ENCODE results near the gene NOTCH1.

The NOTCH1 gene

GRCh38 chr9:136541179-136541578 lies 4.7 kb downstream of the NOTCH1 start:
- no peak for TF ChIP-seq CTCF (IDR thresholded peaks at IDR 0.05; ENCODE audit: low read depth, low read length)
- DNase-seq (ENCODE audit: extremely low read depth, low read depth), result no peak

GRCh38 chr9:136539427-136540421 lies 6.1 kb downstream of the NOTCH1 start:
- DNase-seq (ENCODE audit: extremely low read depth, low read depth), result no peak
- TF ChIP-seq CTCF (IDR thresholded peaks at IDR 0.05; ENCODE audit: low read depth, low read length), result no peak

GRCh38 chr9:136538599-136539426 lies 7.0 kb downstream of the NOTCH1 start:
- no peak for TF ChIP-seq CTCF (IDR thresholded peaks at IDR 0.05; ENCODE audit: low read depth, low read length)
- no peak for DNase-seq (ENCODE audit: extremely low read depth, low read depth)

- DNase-seq (ENCODE audit: extremely low read depth, low read depth), result no peak
- no peak for TF ChIP-seq CTCF (IDR thresholded peaks at IDR 0.05; ENCODE audit: low read depth, low read length)
Measured at GRCh38 chr9:136537896-136538598, 7.8 kb downstream of the NOTCH1 start.

- DNase-seq (ENCODE audit: extremely low read depth, low read depth), result no peak
- no peak for TF ChIP-seq CTCF (IDR thresholded peaks at IDR 0.05; ENCODE audit: low read depth, low read length)
Measured at GRCh38 chr9:136537411-136537810, 8.4 kb downstream of the NOTCH1 start.

- TF ChIP-seq CTCF (IDR thresholded peaks at IDR 0.05; ENCODE audit: low read depth, low read length), result no peak
Measured at GRCh38 chr9:136536721-136537241, 9.1 kb downstream of the NOTCH1 start.

More at GRCh38 chr9:136536721-136537241, 9.1 kb downstream of the NOTCH1 start:
- DNase-seq (ENCODE audit: extremely low read depth, low read depth), result no peak

Data from AG09319 (cell line).